Muscle of leg (tissue), 11 donors: ENCODE data around the gene ALDH7A1. TPM values are rescaled to one million over a fixed set of nuclear protein-coding genes. Genes with fewer than 3 reads are reported as not detected.
"Not testable (repeated sequence)": the region's sequence is repeated elsewhere in the genome, so short reads cannot be mapped to it uniquely, and the experiment has no call there.

Experiments used
- DNase-seq: peaks from one replicate; pipeline ENCODE4 v3.0.0; 2013
- H3K27ac ChIP-seq: one replicate; pipeline ENCODE4 v1.5.1; 2013; ENCODE audit warnings: mild to moderate bottlenecking, low read length, control low read depth
- H3K27me3 ChIP-seq: one replicate; pipeline ENCODE4 v1.6.1; 2013; ENCODE audit warnings: low read length; ENCODE audit not compliant: control insufficient read depth, insufficient read depth
- H3K36me3 ChIP-seq: one replicate; pipeline ENCODE4 v1.6.1; 2013; ENCODE audit warnings: low read length; ENCODE audit not compliant: control insufficient read depth, insufficient read depth
- H3K4me1 ChIP-seq: one replicate; pipeline ENCODE4 v1.6.1; 2013; ENCODE audit warnings: low read length; ENCODE audit not compliant: control insufficient read depth, insufficient read depth
- H3K4me3 ChIP-seq: one replicate; pipeline ENCODE4 v1.5.1; 2013; ENCODE audit warnings: low read length, control low read depth
- H3K9me3 ChIP-seq: replicated peaks from 2 replicates; pipeline ENCODE4 v1.6.1; 2013; ENCODE audit warnings: low read depth, low read length; ENCODE audit not compliant: control insufficient read depth
- WGBS: methylation state at CpG from one replicate; pipeline ENCODE4 v1.1.5; 2013; ENCODE audit warnings: missing lambda C conversion rate; ENCODE audit not compliant: insufficient coverage; 5-methylcytosine and 5-hydroxymethylcytosine counted together
- polyA plus RNA-seq, 8 donors: library from polyadenylated mRNA; unstranded; fragments of 120-200 nt; gene quantifications; one replicate each; pipeline versions ENCODE4 v1.2.1 to v1.2.3, GENCODE V29; 2013; ENCODE audit warnings: inconsistent platforms in 1 of 8, low replicate concordance in 1 of 8; ENCODE audit not compliant: insufficient read length in 8 of 8, insufficient read depth in 1 of 8
- total RNA-seq: library from RNA; stranded (reverse); fragments of 120-200 nt; gene quantifications from one replicate; pipeline ENCODE4 v1.2.4, GENCODE V29; 2013

The ALDH7A1 gene
- total and polyA plus RNA-seq, 9 donors, result 22.7 to 65.1 (median 53.9) TPM

DNA sequence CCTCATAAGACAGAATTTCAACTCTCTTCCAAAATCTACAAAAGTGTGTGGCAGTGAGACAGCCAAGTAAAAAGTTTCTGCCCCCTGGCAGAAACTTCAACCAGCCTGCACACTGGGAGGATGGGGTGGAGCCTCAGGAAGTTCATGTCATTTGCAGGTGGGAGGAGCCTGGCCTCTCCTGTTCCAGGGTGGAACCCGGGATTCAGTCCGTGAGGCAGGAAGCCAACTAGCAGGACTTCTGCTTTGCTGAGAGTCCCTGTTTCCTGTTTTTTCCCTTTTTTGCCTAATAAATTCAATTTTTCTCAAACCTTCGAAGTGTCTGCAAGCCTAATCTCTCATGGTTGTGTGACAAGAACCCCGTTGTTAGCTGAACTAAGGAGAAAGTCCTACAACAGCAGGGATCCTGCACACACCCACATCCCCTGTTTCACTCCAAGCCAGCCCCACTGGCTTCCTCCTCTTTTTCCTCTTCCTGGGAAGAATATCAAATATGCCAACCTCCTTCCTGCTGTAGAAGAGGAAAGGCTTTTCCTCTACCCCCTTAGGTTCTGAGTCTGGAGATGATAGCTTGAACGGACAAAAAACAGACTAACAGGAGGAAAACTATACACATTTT is 69.3 kb downstream of the ALDH7A1 start:
- Histone ChIP-seq H3K4me3 (no peak overlapping the region), H3K27ac (peak overlapping the region; percentile 29), H3K36me3 (no peaks in the 10 kb centered on the region), H3K4me1 (peaks cover 6% of the 10 kb centered on the region), H3K27me3 (no peaks in the 10 kb centered on the region), H3K9me3 (no peaks in the 10 kb centered on the region)
- DNase-seq, result peak; percentile 76
- 49% methylated on average over 3 of the region's 5 CpGs for whole genome bisulfite sequencing

DNA sequence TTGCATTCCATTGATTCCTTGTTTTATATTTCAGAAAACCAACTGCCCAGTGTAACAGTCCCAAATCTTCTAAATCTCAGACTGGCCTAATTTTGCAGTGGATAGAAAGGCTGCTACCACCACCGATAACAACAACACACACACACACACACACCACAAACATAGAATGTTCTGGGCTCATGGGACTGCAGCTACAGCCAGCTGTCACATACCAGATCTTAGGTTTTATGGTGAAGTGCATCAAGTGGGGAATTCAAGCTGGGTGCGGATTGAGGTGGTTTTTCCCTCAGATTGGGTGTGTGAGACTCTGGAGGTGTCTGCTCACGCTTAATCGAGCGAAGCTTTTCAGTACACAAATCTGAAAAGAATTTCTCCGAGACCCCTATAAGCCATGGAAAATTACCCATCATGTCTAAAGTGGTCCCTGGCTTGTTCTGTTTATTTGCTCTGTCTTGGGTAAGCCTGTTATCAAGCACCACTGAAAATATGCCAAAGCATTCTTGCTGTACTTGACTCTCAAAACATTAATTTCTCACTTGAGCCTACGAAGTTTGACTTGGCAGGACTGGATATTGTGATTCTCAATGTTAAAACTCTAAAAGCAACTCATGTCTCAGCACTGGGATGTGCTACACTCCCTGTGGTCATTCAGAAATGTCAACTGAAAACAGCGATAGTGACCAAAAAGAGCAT is 71.1 kb downstream of the ALDH7A1 start:
- H3K27ac ChIP-seq, result no peak overlapping the region
- whole genome bisulfite sequencing, result 80% methylated on average over 1 of the region's 8 CpGs
- no peak for DNase-seq

DNA sequence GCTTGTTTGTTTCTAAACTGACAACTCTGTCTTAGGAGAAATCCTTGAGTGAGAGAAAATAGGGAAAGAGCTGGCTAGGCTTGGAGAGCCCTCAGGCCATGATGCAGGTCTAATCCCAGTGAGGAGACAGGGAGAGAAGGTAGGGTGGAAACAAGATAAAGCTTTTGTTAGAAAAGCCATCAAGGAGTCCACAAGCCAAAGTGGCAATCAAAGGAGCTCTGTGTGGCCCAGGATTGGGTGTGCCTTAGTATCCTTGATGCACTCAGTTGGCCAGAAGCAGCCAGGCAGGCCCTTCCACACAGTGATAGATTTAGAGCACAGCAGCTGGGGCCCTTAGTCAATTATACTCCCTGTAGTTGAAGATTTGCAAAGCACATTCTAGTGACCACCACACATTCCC is 73.9 kb downstream of the ALDH7A1 start:
- no peak for DNase-seq
- Histone ChIP-seq H3K27ac (no peak overlapping the region), H3K27me3 (no peaks in the 10 kb centered on the region), H3K9me3 (no peaks in the 10 kb centered on the region), H3K4me1 (peaks cover 9% of the 10 kb centered on the region), H3K36me3 (no peaks in the 10 kb centered on the region), H3K4me3 (no peak overlapping the region)

More for the DNA sequence above, 71.1 kb downstream of the ALDH7A1 start:
- H3K4me1 ChIP-seq, result peaks cover 9% of the 10 kb centered on the region
- H3K9me3 ChIP-seq, result no peaks in the 10 kb centered on the region
- no peaks in the 10 kb centered on the region for H3K27me3 ChIP-seq
- H3K4me3 ChIP-seq, result no peak overlapping the region
- H3K36me3 ChIP-seq, result no peaks in the 10 kb centered on the region

DNA sequence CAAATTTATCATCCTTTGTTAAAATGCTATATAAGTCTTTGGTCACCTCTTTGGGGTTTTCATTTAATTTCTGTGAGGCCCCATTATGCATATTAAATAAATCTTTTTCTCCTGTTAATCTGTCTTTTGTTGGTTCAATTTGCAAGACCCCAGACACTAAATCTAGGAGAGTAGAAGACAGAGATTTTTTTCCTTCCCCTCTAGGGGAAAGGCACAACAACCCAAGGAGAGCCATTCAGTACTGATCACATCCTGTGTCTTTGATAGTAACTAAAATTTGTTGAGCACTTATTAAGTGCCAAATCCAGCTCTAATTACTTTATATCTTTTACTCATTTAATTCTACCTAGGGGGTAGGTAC is 74.4 kb downstream of the ALDH7A1 start:
- Histone ChIP-seq H3K36me3 (no peaks in the 10 kb centered on the region), H3K4me3 (no peak overlapping the region), H3K27me3 (no peaks in the 10 kb centered on the region), H3K4me1 (peaks cover 6% of the 10 kb centered on the region), H3K27ac (no peak overlapping the region), H3K9me3 (no peaks in the 10 kb centered on the region)
- DNase-seq, result no peak

DNA sequence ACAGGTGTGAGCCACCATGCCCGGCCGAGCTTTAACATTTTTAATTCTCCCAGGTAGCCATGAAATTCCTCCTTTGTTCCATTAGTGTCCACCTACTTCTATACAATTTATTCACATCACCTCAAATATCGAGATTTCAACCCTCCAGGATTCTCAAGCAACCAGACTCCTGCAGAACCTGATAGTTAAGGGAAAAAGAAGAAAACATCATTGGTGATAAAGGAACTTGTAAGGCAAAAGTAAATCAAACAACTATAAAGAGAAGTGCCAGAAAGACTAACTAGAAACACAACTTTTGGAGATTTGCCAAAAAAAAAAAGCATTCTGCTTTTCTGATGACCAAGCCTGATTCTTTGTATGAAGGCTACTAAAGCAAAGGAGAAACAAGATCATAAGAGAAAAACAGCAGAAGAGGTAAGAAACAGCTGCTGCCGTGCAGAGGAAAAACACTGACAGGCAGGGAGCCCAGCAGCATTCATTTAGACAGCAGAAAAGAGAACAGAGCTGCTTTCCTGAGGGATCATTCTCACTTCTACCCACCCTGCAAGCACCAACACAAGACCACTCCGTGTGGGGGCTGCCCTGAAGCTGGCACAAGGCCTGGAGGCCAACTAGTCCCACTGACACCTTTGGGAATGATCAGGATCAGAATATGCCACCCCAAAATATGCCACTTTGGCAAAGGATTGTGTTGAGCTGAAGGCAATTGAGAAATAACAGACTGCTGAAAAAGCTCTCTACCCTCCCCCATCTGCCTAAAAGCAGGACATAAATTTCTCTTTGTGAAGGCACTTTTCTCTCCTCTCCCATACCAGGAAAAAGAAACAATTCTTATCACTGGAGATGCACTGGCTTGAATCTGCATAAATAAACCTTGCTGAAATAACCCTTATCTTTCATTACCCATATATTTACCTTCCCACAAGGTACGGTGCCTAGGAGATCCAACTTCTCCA is 75.1 kb downstream of the ALDH7A1 start:
- WGBS, result 38% methylated on average over 3 of the region's 6 CpGs
- H3K4me1 ChIP-seq, result peaks cover 6% of the 10 kb centered on the region
- peak; percentile 39 for DNase-seq
- H3K4me3 ChIP-seq, result no peak overlapping the region
- no peaks in the 10 kb centered on the region for H3K36me3 ChIP-seq
- no peaks in the 10 kb centered on the region for H3K9me3 ChIP-seq
- H3K27ac ChIP-seq, result no peak overlapping the region
- H3K27me3 ChIP-seq, result no peaks in the 10 kb centered on the region

DNA sequence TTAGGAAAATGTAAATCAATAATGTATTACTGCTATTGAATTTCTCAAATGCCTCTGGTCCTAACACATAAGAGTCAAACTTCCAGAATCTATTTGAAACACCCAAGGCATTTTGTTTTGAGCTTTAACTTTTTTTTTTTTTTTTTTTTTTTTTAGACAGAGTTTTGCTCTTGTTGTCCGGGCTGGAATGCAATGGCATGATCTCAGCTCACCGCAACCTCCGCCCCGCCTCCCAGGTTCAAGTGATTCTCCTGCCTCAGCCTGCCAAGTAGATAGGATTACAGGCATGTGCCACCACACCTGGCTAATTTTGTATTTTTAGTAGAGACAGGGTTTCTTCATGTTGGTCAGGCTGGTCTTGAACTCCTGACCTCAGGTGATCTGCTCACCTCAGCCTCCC is 75.8 kb downstream of the ALDH7A1 start:
- H3K4me1 ChIP-seq, H3K27me3 ChIP-seq, H3K27ac ChIP-seq, H3K4me3 ChIP-seq, DNase-seq, H3K36me3 ChIP-seq, H3K9me3 ChIP-seq: not testable (repeated sequence)
- no CpG with 5 or more reads among the region's 4 CpGs for WGBS

DNA sequence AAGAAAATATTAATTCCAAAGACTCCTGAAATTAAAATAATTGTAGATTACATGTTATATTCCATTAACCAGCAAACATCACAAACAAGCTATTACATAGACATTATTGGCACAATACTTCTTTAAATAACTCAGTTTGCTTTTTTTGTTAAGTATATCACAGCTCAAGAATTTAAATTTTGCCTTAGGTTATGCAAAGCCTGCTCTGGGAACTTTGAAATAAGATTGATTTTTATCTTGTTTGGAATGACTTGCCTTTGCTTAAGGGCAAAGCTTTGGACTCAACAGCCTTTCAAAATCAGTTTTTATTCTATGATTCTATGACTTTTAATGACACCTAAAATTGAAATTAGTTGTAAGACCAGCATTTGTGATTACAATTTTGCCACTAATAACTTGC is 78.2 kb downstream of the ALDH7A1 start:
- peaks cover 3% of the 10 kb centered on the region for H3K4me1 ChIP-seq
- no peaks in the 10 kb centered on the region for H3K9me3 ChIP-seq
- H3K27me3 ChIP-seq, result no peaks in the 10 kb centered on the region
- no peak overlapping the region for H3K4me3 ChIP-seq
- H3K36me3 ChIP-seq, result no peaks in the 10 kb centered on the region
- DNase-seq, result no peak
- no peak overlapping the region for H3K27ac ChIP-seq

DNA sequence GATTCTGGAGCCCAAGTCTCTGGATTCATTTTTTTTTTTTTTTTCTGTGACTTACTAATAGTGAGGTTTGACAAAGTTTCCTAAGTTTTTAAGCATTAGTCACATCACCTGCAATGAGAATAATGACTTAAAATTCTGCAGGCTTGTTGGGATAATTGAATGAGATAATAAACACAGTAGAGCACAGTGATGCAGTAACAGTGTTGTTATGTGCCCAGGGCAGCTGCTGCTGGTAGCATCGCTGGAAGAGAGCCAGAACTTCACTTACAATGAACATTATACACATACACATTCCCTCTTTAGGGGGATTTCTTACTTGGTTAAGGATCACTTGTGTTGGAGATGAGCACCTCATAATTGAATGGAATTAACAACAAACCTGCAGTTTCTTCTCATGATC is 78.9 kb downstream of the ALDH7A1 start:
- Histone ChIP-seq H3K27ac (no peak overlapping the region), H3K4me3 (no peak overlapping the region), H3K9me3 (no peaks in the 10 kb centered on the region), H3K4me1 (peaks cover 3% of the 10 kb centered on the region), H3K27me3 (no peaks in the 10 kb centered on the region), H3K36me3 (no peaks in the 10 kb centered on the region)
- DNase-seq, result peak; percentile 57
- no CpG with 5 or more reads among the region's 1 CpG for WGBS

DNA sequence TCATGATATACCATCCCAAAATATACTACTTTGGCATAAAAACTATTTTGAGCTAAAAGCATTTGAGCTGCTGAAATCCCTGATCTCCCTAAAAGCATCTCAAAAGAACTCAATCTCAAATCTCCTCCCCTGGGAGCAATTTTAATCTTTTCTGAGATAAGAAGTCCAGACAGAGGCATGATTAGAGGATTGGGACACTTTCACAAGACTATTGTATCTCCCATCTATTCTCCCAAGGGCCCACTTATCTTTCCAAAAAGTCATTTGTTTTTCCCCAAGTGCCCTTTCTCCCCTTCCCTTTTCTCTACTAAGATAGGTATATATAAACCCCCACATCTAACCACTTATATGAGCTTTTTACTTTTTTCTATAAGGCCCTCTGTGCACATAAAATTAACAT is 79.7 kb downstream of the ALDH7A1 start:
- Histone ChIP-seq H3K4me1 (peaks cover 3% of the 10 kb centered on the region), H3K36me3 (no peaks in the 10 kb centered on the region), H3K4me3 (no peak overlapping the region), H3K27me3 (no peaks in the 10 kb centered on the region), H3K9me3 (no peaks in the 10 kb centered on the region), H3K27ac (no peak overlapping the region)
- DNase-seq, result no peak

DNA sequence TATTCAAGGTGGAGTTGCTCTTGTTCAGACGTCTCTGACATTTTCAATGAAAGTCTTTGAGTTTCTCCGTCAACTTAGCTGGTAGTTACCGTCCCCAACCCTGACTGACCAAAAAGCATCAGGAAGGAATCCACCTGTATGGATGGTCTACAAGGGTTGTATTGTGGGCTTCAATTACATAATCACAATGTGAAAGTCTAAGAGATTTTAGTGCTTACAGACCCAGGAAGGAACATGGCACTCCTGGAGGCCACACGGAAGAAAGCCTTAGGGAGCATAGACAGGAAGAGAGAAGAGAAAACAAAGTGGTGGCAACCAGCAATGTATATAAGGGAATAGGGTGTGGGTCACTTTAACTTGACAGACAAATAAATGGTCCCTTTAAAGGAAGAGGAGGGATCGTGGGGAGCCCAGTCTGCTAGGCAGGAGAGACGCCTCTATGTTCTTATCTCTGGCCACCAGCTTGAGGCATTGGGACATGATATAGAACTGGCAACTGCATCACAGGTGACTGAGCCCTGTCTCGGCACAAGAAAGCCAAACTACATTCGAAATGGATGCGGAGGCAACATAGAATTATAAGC is 80.4 kb downstream of the ALDH7A1 start:
- Histone ChIP-seq H3K27ac (no peak overlapping the region), H3K27me3 (no peaks in the 10 kb centered on the region), H3K4me3 (no peak overlapping the region), H3K4me1 (no peaks in the 10 kb centered on the region), H3K36me3 (no peaks in the 10 kb centered on the region), H3K9me3 (no peaks in the 10 kb centered on the region)
- no peak for DNase-seq
- WGBS, result 80% methylated on average over 3 of the region's 9 CpGs
